Stimulated activated CD4-positive, alpha-beta T cell treated with anti-CD3 and anti-CD28 coated beads, Interleukin-4, amount 100 ng/mL, for 4 hours (primary cell): ENCODE results near the gene EFCAB11.

Experiments
- DNase-seq, 2 experiments: peaks; one replicate each; pipeline ENCODE4 v3.0.0-alpha.2; 2020

The EFCAB11 gene

GRCh38 chr14:89954070-89955021 lies at the start of gene EFCAB11:
EFCAB11 (minus strand) TSS chr14:89954730; CDS start chr14:89954660, 70 bp downstream.
- DNase-seq = peak; percentile 88 to 96

- no peak for DNase-seq
Measured at GRCh38 chr14:90003526-90004307, 49.2 kb upstream of the EFCAB11 start.

DNA sequence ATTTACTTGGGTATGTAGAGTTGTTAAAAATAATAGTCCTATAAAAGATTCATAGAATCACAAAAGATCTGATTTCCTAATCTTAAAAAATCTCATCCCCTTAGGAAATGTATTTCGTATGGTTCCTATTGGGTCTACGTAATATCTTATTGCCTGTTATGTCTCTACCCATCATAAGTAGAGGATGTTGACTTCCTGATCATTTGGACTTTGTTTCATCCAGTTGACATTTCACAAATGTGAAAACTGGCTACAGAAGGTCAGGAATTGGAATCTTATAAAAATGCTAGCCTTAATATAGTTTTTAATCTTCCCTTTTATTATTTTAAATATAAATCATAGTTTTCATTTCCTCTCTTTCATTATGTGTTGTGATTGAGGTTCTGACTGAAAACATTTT lies 46.4 kb upstream of the EFCAB11 start:
- no peak for DNase-seq

DNA sequence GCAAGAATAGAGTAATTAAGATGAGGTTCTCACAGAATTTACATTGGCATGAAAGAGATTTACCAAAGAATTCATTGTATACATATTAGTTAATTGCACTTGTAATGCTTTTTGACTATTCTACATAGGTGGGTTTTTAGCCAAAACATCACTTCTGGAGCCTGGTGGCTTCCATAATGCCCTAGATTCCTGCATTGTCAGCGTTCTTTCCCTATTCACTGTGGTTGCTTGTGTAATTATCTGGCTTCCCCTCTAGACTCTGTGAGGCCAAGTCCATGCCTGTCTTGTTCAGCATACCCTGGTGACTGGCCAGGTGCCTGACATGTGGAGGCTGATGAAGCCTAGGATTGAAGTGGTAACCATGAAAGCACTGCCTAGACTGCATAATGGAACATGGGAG lies 42.4 kb upstream of the EFCAB11 start:
- no peak for DNase-seq

DNA sequence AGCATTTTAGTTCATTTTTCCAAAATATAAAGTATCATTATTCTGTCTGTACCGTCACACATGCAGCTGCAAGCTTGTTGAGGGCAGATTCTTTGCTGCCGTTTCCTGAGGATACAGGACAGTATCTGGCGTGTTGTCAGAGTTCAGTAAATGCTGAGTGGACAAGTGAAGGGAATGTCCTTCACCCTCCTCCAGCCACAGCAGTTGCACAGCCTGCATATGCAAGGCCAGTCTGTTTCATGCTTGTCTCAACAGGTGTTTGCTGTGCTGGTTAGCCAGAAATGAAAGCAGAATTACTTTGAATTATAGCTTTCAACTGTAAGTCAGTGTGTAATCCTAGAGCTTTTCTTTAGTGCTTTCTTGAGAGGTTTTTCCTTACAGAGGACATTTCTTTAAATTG lies 37.7 kb upstream of the EFCAB11 start:
- no peak for DNase-seq

DNA sequence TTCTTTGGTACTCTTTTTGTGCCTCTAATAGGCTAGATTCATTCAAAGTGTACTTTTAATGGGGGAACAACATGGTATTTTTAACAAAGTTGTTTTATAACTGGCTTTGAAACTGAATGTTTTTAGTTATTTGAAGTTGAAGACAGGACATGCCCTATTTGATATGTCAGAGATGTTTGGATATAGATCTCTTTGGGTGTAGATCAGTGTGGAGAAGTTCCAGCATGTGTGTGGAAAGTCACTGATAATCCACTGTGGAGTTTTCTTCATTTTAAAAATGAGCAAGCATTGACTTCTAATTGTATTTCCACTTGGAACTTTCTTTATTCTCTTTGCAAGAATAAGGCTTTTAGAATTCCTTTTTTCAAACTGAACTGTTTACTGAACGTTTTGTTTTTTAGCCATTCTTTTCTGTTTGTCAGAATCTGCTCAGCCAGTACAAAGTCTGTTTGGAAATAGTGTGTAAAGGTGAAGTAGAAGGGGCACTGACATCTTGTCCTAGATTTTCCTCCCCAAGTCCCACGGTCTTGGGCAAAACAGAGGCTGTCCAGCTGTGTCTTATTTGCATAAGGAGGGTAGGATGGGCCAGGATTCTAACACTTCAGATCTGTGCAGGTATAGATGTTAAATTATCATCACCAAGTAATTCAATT lies 36.2 kb upstream of the EFCAB11 start:
- DNase-seq = no peak

- DNase-seq = no peak
Measured at GRCh38 chr14:89990218-89990617, 35.7 kb upstream of the EFCAB11 start.

DNA sequence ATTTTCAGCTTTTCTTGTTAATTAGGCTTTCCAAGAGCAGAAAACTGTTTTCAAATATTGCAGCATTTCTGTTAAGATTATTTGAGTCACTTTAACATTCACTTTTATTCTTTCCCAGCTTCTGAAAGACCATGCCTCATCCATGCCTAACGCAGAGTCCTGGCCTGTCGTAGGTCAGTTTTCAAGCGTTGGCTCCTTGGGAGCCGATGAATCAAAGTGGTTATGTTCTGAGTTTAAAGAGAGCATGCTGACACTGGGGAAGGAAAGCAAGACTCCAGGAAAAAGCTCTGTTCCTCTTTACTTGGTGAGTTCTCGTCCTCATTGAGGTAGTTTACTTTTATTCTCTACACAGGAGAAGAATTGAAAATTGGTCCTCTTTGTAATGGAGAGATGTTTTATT lies 34.3 kb upstream of the EFCAB11 start:
- no peak for DNase-seq

- no peak for DNase-seq
Measured at GRCh38 chr14:89987161-89987475, 32.6 kb upstream of the EFCAB11 start.

GRCh38 chr14:89986462-89987160 lies 32.1 kb upstream of the EFCAB11 start:
- DNase-seq = no peak

DNA sequence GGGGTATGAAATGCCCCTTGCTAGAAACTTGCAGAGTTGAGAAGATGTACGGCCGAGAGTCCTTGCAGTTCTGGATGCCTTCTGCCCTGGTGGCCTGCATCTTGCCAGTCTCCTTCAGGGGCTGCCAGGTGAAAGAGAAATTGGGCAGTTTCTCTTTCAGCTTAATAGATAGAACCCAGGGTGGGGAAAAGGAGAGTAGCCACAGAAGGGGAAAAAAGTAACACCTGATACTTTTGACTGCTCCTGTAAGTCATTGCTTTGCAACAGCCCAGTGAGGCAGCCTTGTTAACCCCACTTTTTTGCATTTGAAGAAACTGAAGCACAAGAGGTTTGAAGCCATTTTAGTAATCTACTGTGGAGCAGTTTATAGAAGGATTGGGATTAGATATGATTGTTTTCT lies 28.8 kb upstream of the EFCAB11 start:
- no peak for DNase-seq

DNA sequence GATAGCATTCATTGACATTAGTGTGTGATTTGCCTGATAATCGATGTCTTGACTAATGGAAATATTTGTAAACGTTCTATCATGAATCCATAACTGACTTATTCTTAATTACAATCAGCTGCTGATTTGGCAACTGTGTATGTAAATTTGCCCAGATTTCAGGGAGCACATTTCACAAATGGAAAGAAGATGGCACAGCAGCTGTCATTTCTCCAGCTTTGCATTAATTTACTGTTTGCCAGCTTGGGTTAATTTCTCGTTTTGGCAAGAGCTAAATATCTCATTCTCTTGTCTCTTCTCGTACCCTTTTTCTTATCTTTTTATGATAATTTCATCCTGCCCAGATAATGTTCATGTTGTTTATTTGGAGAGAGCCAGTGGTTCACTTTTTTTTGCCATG lies 24.1 kb upstream of the EFCAB11 start:
- no peak for DNase-seq

DNA sequence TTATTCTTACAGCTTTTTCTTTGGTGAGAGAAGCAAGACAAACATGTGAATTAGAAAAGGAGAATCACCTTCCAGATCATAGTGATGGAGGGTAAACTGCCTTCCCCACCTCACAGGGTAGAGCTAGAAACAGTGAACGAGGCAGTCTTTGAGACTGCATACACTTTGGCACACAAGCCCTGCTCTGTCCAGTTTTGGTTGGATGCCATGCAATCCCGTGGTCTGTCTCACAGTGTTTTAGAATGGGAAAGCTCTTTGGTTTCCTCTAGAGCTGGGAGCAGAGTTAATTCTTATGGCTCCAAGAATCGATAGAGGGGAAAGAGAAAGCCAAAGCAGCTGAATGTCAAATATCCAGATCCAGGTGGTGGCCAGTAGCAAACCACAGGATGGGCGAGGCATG lies 23.1 kb upstream of the EFCAB11 start:
- DNase-seq = no peak

DNA sequence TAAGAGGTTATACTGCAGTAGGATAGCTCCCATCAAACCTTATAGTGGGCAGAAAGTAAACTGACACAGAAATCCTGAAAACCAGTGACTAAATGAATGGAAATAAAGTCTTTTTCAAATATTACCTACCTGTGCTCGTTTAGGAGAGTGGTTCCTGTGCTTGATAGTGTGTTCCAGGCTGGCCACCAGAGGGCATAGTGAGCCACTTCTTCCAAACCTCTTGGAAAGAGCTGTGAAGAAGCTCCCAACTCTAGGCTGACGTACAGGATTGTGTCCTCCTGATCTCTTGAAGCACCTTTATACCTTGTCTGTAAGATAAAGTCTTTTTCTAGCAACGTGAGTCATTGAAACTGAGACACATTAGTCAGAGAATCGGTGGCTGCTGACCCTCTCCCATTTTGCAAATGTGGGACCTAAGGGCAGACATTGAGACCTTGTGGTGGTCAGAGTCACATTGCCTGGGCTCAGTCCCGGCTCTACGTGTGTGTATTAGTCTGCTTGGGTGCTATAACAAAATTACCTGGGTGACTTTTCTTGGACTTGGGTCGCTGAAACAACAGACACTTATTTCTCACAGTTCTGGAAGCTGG lies 18.8 kb upstream of the EFCAB11 start:
- peak; percentile 33 for DNase-seq

DNA sequence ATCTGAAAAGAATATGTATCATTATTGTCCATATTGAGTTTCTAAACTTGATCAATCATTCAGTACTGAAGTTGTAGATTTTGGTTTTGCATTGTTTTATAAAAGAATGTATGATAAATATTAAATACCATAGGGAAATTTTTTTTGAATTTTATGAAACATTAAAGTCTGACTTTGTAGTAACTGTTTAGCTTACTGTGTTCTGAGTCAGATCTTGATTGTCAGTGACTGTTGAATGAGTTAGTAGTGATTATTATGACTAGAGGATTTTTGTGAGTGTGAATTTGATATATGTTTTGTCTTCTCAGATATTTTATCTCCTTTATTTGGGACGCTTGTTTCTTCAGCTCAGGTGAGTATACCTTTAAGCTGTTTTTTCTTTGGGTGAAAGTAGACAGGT lies 11.3 kb upstream of the EFCAB11 start:
- no peak for DNase-seq

DNA sequence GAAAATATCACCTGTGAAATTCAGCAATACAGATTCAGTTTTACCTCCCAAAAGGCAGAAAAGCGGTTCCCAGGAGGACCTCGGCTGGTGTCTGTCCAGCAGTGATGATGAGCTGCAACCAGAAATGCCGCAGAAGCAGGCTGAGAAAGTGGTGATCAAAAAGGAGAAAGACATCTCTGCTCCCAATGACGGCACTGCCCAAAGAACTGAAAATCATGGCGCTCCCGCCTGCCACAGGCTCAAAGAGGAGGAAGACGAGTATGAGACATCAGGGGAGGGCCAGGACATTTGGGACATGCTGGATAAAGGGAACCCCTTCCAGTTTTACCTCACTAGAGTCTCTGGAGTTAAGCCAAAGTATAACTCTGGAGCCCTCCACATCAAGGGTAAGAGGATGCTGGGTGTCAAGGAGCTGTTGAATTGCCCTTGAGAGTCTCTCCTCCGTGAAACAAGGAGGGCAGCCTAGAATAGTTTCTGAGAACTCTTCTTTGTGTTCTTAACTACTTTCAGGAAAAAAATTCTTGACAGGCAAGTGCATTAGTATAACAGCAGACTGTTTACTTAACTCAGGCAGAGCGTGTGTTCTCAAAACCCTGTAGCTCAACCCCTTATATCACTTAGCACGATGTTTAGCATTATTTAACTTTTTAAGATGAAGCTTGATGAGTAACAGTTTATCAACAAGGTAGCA lies 8.9 kb upstream of the EFCAB11 start:
- DNase-seq = no peak

- DNase-seq = no peak
Measured at GRCh38 chr14:89960914-89961313, 6.4 kb upstream of the EFCAB11 start.

- no peak for DNase-seq
Measured at GRCh38 chr14:89959853-89960445, 5.4 kb upstream of the EFCAB11 start.

DNA sequence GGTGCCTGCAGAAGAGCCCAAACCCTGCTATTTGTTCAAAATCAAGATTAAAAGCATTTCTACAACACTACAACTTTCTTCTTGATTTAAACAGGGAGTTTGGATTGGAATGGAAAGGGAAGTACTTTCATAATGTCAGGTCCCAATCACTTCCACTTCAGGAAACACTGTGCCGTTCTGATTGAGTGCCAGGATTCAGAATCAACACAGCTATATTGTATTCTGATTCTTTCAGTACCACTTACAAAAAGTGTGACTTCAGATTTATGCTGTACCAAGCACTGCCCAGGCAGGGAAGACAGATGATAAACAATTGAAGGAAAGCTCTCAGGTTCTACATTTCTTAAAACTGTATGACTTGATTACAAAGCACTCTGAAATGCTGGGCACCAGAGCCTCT lies 4.4 kb upstream of the EFCAB11 start:
- no peak for DNase-seq

GRCh38 chr14:89957791-89958190 lies 3.3 kb upstream of the EFCAB11 start:
- DNase-seq = no peak

- no peak for DNase-seq
Measured at GRCh38 chr14:89957376-89957775, 2.8 kb upstream of the EFCAB11 start.

GRCh38 chr14:89956661-89957009 lies 2.1 kb upstream of the EFCAB11 start:
- no peak for DNase-seq
